GM12873 (cell line): ENCODE results near the gene UAP1.

Experiments used
- TF ChIP-seq, protein P1 (sequence below): IDR thresholded peaks from 2 replicates; pipeline ENCODE4 v1.5.1; 2012; ENCODE audit warnings: low read depth, mild to moderate bottlenecking, moderate library complexity, low read length, control low read depth; ENCODE audit not compliant: insufficient read depth; ENCODE audit errors: missing control alignments

The UAP1 gene

DNA sequence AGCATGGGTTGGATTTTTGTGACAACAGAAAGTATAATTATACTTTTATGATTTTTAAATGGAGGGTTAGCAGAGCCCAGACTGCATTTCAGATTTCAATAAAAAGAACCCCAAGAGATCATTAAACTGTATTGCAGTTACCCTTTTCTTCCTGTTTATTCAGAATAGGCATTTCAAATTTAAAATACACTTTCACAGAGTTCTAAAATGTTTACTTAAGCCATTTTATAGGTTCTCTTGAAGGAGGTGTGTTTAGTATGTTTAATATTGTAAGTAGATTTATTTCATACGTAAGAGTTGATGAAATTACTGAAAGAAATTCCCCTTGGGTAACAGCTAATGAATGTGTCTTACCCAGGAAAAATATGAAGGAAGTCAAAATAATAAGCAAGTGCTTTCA, 17.4 kb downstream of the UAP1 start:
- TF ChIP-seq, protein P1, sequence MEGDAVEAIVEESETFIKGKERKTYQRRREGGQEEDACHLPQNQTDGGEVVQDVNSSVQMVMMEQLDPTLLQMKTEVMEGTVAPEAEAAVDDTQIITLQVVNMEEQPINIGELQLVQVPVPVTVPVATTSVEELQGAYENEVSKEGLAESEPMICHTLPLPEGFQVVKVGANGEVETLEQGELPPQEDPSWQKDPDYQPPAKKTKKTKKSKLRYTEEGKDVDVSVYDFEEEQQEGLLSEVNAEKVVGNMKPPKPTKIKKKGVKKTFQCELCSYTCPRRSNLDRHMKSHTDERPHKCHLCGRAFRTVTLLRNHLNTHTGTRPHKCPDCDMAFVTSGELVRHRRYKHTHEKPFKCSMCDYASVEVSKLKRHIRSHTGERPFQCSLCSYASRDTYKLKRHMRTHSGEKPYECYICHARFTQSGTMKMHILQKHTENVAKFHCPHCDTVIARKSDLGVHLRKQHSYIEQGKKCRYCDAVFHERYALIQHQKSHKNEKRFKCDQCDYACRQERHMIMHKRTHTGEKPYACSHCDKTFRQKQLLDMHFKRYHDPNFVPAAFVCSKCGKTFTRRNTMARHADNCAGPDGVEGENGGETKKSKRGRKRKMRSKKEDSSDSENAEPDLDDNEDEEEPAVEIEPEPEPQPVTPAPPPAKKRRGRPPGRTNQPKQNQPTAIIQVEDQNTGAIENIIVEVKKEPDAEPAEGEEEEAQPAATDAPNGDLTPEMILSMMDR: no peak

DNA sequence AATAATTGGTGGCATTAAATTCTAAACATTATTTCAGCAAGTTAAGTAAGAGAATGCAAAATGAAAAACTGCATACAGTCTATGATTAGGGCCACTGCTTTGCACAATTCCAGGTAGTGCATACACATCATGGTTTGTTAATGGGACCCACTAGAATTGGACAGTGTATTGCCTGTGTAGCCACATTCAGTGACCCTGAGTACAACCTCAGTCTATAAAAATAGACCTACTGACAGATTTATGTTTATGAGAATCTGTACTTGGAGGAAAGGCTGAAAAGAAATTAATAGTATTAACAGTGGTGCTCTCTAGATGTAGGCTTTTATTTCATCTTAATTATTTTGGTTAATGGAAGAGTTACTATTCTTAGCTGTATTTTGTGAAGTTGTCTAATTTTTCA, 18.8 kb downstream of the UAP1 start:
- TF ChIP-seq, protein P1: no peak

DNA sequence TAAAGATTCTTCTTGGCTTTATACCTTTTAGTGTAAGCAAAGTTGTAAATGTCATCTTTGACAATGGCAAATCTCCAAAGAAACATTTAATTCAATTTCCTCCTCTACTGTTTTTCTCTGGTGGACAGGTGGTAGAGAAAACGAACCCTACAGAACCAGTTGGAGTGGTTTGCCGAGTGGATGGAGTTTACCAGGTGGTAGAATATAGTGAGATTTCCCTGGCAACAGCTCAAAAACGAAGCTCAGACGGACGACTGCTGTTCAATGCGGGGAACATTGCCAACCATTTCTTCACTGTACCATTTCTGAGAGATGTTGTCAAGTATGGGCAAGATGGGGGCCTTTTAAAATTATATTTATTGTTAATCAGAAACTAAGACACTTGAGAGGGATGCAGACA, 25.8 kb downstream of the UAP1 start:
- TF ChIP-seq, protein P1: no peak

DNA sequence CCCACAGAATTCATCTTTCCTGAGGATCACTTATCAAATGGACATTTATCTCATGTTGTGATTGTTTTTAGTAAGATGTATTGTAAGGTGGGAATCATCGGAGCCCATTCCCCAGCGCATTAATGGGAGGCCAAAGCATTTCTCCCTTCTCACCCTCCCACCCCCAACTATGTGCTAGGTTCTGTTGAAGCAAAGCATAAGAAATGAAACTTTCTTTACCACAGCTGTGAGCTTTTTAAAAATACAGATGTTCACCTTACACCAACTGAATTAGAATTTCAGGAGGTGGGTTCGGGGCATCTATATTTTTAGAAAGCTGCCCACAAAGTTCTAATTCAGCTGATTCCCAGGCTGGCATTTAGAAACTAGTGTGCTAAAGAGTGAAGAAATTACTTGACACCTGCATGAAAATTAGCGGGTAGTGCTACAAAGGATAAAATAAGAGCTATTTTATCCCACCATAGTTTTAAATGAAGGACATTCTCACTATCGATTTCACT, 26.3 kb downstream of the UAP1 start:
- TF ChIP-seq, protein P1: no peak

DNA sequence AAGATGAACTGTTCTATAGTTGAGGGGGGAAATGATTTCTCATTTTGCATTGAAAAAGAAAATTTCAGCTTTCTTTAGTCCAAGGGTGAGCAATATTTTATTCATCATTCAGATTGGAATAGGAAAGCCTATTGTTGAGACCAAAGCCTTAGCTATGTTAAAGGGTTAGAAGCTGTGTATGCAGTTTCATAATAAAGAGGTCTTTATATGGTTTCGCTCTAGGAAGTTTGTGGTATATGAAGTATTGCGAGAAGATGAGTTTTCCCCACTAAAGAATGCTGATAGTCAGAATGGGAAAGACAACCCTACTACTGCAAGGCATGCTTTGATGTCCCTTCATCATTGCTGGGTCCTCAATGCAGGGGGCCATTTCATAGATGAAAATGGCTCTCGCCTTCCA, 28.6 kb downstream of the UAP1 start:
- TF ChIP-seq, protein P1: no peak

DNA sequence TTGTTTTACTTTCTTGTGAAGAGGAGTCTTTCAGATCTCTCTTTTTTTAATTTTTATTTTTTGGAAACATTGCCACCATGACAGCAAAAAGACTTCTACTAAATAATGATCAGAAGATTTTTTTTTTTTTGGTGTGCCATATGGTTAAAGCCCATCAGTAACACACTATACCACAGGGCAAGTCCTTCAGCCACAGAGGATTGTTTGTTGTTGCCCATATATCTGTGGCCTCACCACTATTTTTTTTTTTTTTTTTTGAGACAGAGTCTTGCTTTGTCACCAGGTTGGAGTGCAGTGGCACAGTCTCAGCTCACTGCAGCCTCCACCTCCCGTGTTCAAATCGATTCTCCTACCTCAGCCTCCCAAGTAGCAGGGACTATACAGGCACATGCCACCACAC, 29.2 kb downstream of the UAP1 start:
- TF ChIP-seq, protein P1: no peak

DNA sequence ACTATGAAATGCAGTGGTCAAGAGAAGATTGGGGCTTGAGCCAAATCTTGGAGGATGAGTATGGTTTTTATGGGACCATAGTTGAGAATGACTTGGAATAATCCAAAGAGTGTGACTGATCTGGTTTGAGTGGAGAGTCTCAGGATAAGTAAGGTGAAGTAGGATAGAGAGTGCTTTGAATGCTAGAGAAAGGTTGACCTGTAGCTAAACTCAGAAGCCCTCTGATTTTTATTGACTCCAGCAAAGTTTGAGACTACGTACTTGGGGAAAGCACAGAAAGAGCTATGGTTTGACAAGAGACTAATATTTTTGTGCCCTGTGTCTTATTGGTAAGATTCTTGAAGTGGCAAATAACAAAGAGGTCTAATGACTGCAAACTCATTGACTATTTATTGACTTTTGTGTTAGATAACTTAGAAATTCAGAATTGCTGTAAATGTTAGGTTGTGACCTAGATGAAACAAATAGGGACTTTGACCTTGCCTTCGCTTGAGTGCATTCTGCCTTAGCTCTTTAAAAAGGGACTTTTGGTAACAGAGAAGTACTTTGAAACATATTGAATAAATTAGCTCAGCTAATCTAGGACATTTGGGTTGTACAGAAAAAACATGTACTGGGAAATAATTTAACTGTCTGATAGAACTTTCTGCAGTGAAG, 35.1 kb downstream of the UAP1 start:
- TF ChIP-seq, protein P1: no peak
